Fibroblast of villous mesenchyme (primary cell): Measurements from ENCODE around the gene ARHGEF17. TPM values are rescaled to one million over a fixed set of nuclear protein-coding genes. Genes with fewer than 3 reads are reported as not detected.
A peak's percentile ranks its signal among the peaks of the same experiment; 100 is the strongest.

ENCODE experiments used
- DNase-seq: peaks from one replicate; pipeline ENCODE4 v3.0.0-alpha.2; 2010; ENCODE audit warnings: low read depth
- H3K4me3 ChIP-seq: 2 replicates; pipeline ENCODE4 v1.5.1; 2011; ENCODE audit warnings: low read depth, mild to moderate bottlenecking, low read length
- total RNA-seq: library from RNA; depleted of rRNA; stranded (reverse); fragments of >200 nt; gene quantifications from 2 replicates; pipeline ENCODE4 v1.2.3, GENCODE V29; 2012
- TF ChIP-seq, protein P1 (sequence below): IDR thresholded peaks from 2 replicates; pipeline ENCODE4 v1.5.1; 2012; ENCODE audit warnings: low read depth, mild to moderate bottlenecking, low read length; ENCODE audit not compliant: insufficient read depth

The ARHGEF17 gene
- total RNA-seq, 1 donor: 71.2 TPM

DNA sequence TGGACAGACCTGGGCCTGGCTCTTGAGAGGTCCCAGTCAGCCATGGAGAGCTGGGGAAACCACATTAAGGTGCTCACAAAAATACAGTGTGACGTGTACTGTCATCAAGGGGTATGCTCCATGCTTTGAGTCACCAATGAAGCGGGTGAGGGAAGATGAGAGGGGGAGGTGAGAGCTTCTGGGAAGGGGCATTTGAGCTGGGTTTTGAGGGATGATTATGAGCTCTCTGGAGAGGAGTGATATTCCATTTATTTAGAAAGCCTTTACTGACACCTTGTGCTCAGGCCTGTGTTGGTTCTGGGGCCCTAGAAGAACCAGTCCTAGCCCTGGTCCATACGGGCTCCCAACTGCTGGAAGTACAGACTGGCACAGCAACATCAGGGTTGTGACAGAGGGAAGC, 10.4 kb upstream of the ARHGEF17 start:
- TF ChIP-seq, protein P1, sequence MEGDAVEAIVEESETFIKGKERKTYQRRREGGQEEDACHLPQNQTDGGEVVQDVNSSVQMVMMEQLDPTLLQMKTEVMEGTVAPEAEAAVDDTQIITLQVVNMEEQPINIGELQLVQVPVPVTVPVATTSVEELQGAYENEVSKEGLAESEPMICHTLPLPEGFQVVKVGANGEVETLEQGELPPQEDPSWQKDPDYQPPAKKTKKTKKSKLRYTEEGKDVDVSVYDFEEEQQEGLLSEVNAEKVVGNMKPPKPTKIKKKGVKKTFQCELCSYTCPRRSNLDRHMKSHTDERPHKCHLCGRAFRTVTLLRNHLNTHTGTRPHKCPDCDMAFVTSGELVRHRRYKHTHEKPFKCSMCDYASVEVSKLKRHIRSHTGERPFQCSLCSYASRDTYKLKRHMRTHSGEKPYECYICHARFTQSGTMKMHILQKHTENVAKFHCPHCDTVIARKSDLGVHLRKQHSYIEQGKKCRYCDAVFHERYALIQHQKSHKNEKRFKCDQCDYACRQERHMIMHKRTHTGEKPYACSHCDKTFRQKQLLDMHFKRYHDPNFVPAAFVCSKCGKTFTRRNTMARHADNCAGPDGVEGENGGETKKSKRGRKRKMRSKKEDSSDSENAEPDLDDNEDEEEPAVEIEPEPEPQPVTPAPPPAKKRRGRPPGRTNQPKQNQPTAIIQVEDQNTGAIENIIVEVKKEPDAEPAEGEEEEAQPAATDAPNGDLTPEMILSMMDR: no peak
- no peak overlapping the region for H3K4me3 ChIP-seq
- DNase-seq: no peak

- DNase-seq: no peak
- no peak overlapping the region for H3K4me3 ChIP-seq
- TF ChIP-seq, protein P1: no peak
Measured at GRCh38 chr11:73298233-73298632, 9.8 kb upstream of the ARHGEF17 start.

DNA sequence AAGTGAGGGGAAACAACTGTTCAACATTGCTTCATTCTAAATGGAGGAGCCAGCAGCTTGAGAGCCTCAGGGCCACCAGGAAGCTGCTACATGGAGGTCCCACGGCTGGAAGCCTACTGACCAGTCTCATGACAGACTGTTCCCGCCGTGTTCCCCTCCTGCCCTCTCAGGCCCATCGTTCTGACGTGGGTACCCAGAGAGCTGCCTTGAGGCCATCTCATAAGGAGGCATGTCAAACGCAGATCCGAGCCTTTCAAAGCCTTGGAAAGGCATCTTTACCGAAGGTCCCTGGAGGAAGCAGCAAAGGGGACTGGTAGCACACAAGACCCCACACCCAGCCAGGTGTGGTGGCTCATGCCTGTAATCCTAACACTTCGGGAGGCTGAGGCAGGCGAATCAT, 8.3 kb upstream of the ARHGEF17 start:
- TF ChIP-seq, protein P1: no peak
- no peak overlapping the region for H3K4me3 ChIP-seq
- no peak for DNase-seq

GRCh38 chr11:73306069-73306841, 1.8 kb upstream of the ARHGEF17 start:
- no peak for DNase-seq
- H3K4me3 ChIP-seq: no peak overlapping the region

DNA sequence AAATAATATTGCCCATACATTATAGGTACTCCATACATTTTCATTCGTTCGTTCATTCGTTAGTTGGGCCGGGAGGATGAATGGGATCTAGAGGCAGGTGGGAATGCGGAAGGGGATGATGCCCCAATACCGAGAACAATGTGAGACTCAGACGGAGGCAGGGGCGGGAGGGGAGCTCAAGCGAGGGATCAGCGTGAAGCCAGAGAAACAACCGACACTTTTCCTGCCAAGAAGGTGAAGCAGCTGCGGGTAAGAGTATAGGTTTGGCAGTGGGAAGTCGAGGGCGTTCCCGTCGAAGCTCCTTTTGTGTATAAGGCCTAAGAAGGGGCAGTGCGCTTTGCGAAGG, 1.1 kb upstream of the ARHGEF17 start:
- TF ChIP-seq, protein P1: no peak
- peak overlapping the region; percentile 52 for H3K4me3 ChIP-seq
- DNase-seq: no peak

More at GRCh38 chr11:73306069-73306841, 1.8 kb upstream of the ARHGEF17 start:
- TF ChIP-seq, protein P1: peak; percentile 18

DNA sequence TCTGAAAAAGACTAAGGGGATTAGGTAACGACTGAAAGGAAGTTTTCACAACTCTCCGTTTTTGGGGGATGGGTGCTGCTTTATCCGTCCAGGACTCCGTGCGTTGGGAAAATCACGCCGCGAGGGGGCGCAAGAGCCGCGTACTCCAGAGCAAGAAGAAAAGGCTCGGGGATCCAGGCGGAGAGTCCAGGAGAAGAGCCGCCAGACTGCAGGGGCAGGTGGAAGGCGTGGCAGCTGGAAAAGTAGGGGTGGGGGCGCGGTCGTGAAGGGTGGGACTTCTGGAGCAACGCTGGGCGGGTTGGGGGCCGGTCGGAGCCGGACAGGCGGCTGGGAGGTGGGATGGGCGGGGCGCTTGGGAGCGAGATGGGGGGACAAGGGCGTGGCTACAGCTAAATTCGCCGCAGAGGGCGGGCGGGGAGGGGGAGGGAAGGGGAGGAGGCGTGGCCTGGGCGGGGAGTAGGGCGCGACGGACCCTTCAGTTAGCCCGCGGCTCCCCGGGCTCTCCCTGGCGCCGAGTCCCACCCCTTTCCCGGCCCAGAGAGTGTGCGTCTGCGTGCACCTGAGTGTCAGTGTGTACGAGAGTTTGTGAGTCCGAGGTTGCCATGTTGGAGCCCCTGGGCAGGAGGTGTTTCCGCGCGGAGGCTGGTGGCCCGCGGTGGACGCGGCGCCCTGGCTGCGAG, 613 bp upstream of the ARHGEF17 start:
- peak overlapping the region; percentile 81 for H3K4me3 ChIP-seq
- DNase-seq: peak; percentile 100
- TF ChIP-seq, protein P1: peak; percentile 83
